Coronary artery (tissue), 2 donors: ENCODE measurements around the gene IFI27.

Experiments
- DNase-seq: peaks from one replicate; pipeline ENCODE4 v3.0.0-alpha.2; 2017; ENCODE audit warnings: low spot score
- H3K27ac ChIP-seq, 2 donors: fragments of 200-600 bp; sonication (generic); one replicate each; pipeline ENCODE4 v1.5.1; 2016 to 2019
- H3K4me3 ChIP-seq: fragments of 200-600 bp; sonication (generic); 2 replicates; pipeline ENCODE4 v1.5.1; 2016; ENCODE audit warnings: mild to moderate bottlenecking, moderate library complexity
- CTCF ChIP-seq: fragments of 200-600 bp; sonication (generic); IDR thresholded peaks from one replicate; pipeline ENCODE4 v1.5.1; 2019; ENCODE audit warnings: antibody characterized with exemption

IFI27 gene

GRCh38 chr14:94117856-94118255 lies 7.3 kb downstream of the IFI27 start:
- TF ChIP-seq CTCF: no peak
- H3K4me3 ChIP-seq: no peak overlapping the region
- H3K27ac ChIP-seq: no peak overlapping the region
- DNase-seq: no peak

- TF ChIP-seq CTCF: no peak
- Histone ChIP-seq H3K27ac (no peak overlapping the region), H3K4me3 (no peak overlapping the region)
- no peak for DNase-seq
Observed at GRCh38 chr14:94119071-94119470, 8.5 kb downstream of the IFI27 start.

- TF ChIP-seq CTCF: no peak
- H3K27ac ChIP-seq: no peak overlapping the region
- no peak overlapping the region for H3K4me3 ChIP-seq
- DNase-seq: peak; percentile 57
Observed at GRCh38 chr14:94120667-94121340, 10.3 kb downstream of the IFI27 start.

GRCh38 chr14:94121485-94121884 lies 10.9 kb downstream of the IFI27 start:
- Histone ChIP-seq H3K27ac (no peak overlapping the region), H3K4me3 (no peak overlapping the region)
- TF ChIP-seq CTCF: no peak
- peak; percentile 52 for DNase-seq

GRCh38 chr14:94122438-94122837 lies 11.9 kb downstream of the IFI27 start:
- peak; percentile 19 for DNase-seq
- Histone ChIP-seq H3K4me3 (no peak overlapping the region), H3K27ac (no peak overlapping the region)
- no peak for TF ChIP-seq CTCF

- Histone ChIP-seq H3K27ac (no peak overlapping the region), H3K4me3 (no peak overlapping the region)
- TF ChIP-seq CTCF: no peak
- peak; percentile 46 for DNase-seq
Observed at GRCh38 chr14:94123296-94123695, 12.8 kb downstream of the IFI27 start.

- no peak for TF ChIP-seq CTCF
- Histone ChIP-seq H3K4me3 (no peak overlapping the region), H3K27ac (no peak overlapping the region)
- DNase-seq: peak; percentile 31
Observed at GRCh38 chr14:94123868-94124267, 13.3 kb downstream of the IFI27 start.
